CD14-positive monocyte (primary cell): ENCODE measurements around the gene POU6F2. TPM values are rescaled to one million over a fixed set of nuclear protein-coding genes. Genes with fewer than 3 reads are reported as not detected.

Source experiments
- DNase-seq, 3 donors: peaks; one replicate each; pipeline ENCODE4 v3.0.0-alpha.2; 2011 to 2022
- H2AFZ ChIP-seq: 2 replicates; pipeline ENCODE4 v1.6.0; 2012; ENCODE audit warnings: mild to moderate bottlenecking, low read depth, low read length, inconsistent platforms; ENCODE audit not compliant: insufficient read depth, poor library complexity, severe bottlenecking
- H3K27ac ChIP-seq, 2 donors: 1 replicate in 1 of 2; 2 replicates in 1 of 2; pipeline ENCODE4 v1.5.1; 2012 to 2013; ENCODE audit warnings: low read length in 2 of 2, control low read depth in 1 of 2, inconsistent platforms in 1 of 2, low read depth in 1 of 2, mild to moderate bottlenecking in 1 of 2
- H3K27me3 ChIP-seq, 2 donors: one replicate each; pipeline versions ENCODE4 v1.6.0 to v1.6.1; 2011 to 2013; ENCODE audit warnings: low read length in 2 of 2; ENCODE audit not compliant: control insufficient read depth in 2 of 2, insufficient read depth in 2 of 2
- H3K36me3 ChIP-seq, 2 donors: replicated peaks in 1 of 2; 1 replicate in 1 of 2; 2 replicates in 1 of 2; pipeline versions ENCODE4 v1.5.1 to v1.6.1; 2012 to 2013; ENCODE audit warnings: low read length in 2 of 2, control low read depth in 1 of 2, inconsistent platforms in 1 of 2, mild to moderate bottlenecking in 1 of 2; ENCODE audit not compliant: insufficient read depth in 2 of 2, control insufficient read depth in 1 of 2
- H3K4me1 ChIP-seq, 2 donors: 1 replicate in 1 of 2; 2 replicates in 1 of 2; pipeline versions ENCODE4 v1.5.1 to v1.6.1; 2012 to 2013; ENCODE audit warnings: low read length in 2 of 2, control low read depth in 1 of 2, inconsistent platforms in 1 of 2, mild to moderate bottlenecking in 1 of 2, moderate library complexity in 1 of 2; ENCODE audit not compliant: insufficient read depth in 2 of 2, control insufficient read depth in 1 of 2
- H3K4me2 ChIP-seq: replicated peaks from 2 replicates; pipeline ENCODE3; 2012; ENCODE audit warnings: low read length, moderate library complexity, mild to moderate bottlenecking; ENCODE audit not compliant: poor library complexity, severe bottlenecking; ENCODE audit errors: extremely low read depth
- H3K4me3 ChIP-seq, 3 experiments: fragments of 200-600 bp in 1 of 3; sonication (generic) in 1 of 3; replicated peaks in 1 of 3; 1 replicate in 2 of 3; 2 replicates in 1 of 3; pipeline ENCODE4 v1.5.1; 2011 to 2013; ENCODE audit warnings: low read length in 3 of 3, mild to moderate bottlenecking in 3 of 3, control low read depth in 2 of 3, low read depth in 2 of 3, inconsistent platforms in 1 of 3, moderate library complexity in 1 of 3
- H3K79me2 ChIP-seq: 2 replicates; pipeline ENCODE4 v1.6.0; 2012; ENCODE audit warnings: mild to moderate bottlenecking, control low read depth, inconsistent platforms, low read length, moderate library complexity; ENCODE audit not compliant: insufficient read depth
- H3K9ac ChIP-seq: 2 replicates; pipeline ENCODE4 v1.6.0; 2017; ENCODE audit warnings: low read length, mild to moderate bottlenecking; ENCODE audit not compliant: insufficient read depth, poor library complexity, severe bottlenecking
- H3K9me3 ChIP-seq, 2 donors: replicated peaks in 1 of 2; 1 replicate in 1 of 2; 2 replicates in 1 of 2; pipeline versions ENCODE4 v1.5.1 to v1.6.1; 2012 to 2013; ENCODE audit warnings: low read length in 2 of 2, control low read depth in 1 of 2; ENCODE audit not compliant: control insufficient read depth in 1 of 2, insufficient read depth in 1 of 2
- H4K20me1 ChIP-seq: 2 replicates; pipeline ENCODE4 v1.6.0; 2012; ENCODE audit warnings: mild to moderate bottlenecking, low read length, control low read depth, moderate library complexity; ENCODE audit not compliant: insufficient read depth
- H3K27ac Mint-ChIP-seq, 7 donors: one replicate each; pipeline ENCODE4 v1.8.0; 2020; ENCODE audit warnings: mild to moderate bottlenecking in 7 of 7, mixed read lengths in 7 of 7, moderate library complexity in 6 of 7, inconsistent platforms in 2 of 7
- H3K27me3 Mint-ChIP-seq, 3 donors: one replicate each; pipeline ENCODE4 v1.8.0; 2021 to 2022; ENCODE audit warnings: low read depth in 3 of 3, mild to moderate bottlenecking in 3 of 3, mixed read lengths in 3 of 3, moderate library complexity in 3 of 3, inconsistent platforms in 1 of 3
- H3K36me3 Mint-ChIP-seq, 2 donors: one replicate each; pipeline ENCODE4 v1.8.0; 2020; ENCODE audit warnings: mixed read lengths in 2 of 2, inconsistent platforms in 1 of 2, mild to moderate bottlenecking in 1 of 2
- H3K4me1 Mint-ChIP-seq: one replicate; pipeline ENCODE4 v1.8.0; 2020; ENCODE audit warnings: mild to moderate bottlenecking, mixed read lengths
- H3K4me3 Mint-ChIP-seq, 2 donors: one replicate each; pipeline ENCODE4 v1.8.0; 2020; ENCODE audit warnings: mild to moderate bottlenecking in 2 of 2, mixed read lengths in 2 of 2, moderate library complexity in 1 of 2
- H3K9me3 Mint-ChIP-seq, 7 donors: one replicate each; pipeline ENCODE4 v1.8.0; 2020 to 2022; ENCODE audit warnings: mixed read lengths in 7 of 7, mild to moderate bottlenecking in 6 of 7, moderate library complexity in 6 of 7, inconsistent platforms in 2 of 7
- CTCF ChIP-seq: fragments of 200-600 bp; IDR thresholded peaks from one replicate; pipeline ENCODE4 v1.8.0; 2022; ENCODE audit warnings: antibody characterized with exemption, mild to moderate bottlenecking
- whole genome bisulfite sequencing: methylation state at CpG from one replicate; pipeline ENCODE4 v1.1.5; 2013; ENCODE audit warnings: missing lambda C conversion rate; ENCODE audit not compliant: insufficient coverage; 5-methylcytosine and 5-hydroxymethylcytosine counted together
- intact Hi-C, 2 donors: fragments of 100-400 bp; cut with micrococcal nuclease; formaldehyde crosslinking; loops; one replicate each; pipeline versions ENCODE4 v1.15.0 to v1.15.1; 2023
- polyA plus RNA-seq, 3 donors: library from polyadenylated mRNA; depleted of rRNA in 1 of 3; unstranded in 2 of 3; stranded (reverse) in 1 of 3; fragments of 300-500 nt in 2 of 3; fragments of >200 nt in 1 of 3; fragmentation: Illumina TruSeq in 2 of 3; gene quantifications; 1 replicate in 2 of 3; 2 replicates in 1 of 3; pipeline ENCODE4 v1.2.3, GENCODE V29; 2012 to 2021

Gene POU6F2
- polyA plus RNA-seq, 3 donors, result not detected

DNA sequence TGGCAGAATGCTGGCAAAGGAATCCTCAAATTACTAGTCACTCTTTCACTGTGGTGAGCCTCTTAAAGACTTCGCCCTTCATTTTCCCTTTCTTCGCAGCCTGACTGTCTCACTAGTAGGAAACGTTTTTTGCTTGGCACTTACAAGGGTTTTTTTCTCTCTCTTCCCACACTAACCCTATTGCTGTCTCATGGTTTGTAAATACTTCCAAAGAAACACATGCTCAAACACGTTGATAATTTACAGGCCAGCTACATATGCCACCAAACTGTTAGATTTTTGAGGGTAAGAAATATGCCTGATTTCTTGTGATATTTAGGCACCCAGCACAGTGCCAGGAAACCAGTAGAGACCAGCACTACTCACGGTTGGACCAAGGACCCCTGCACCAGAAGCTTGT, 340.2 kb downstream of the POU6F2 start:
- TF ChIP-seq CTCF, result no peak
- Histone ChIP-seq H3K36me3 (no peaks in the 10 kb centered on the region), H3K9ac (no peak overlapping the region), H3K4me3 (no peak overlapping the region), H3K4me1 (no peaks in the 10 kb centered on the region), H3K27me3 (no peaks in the 10 kb centered on the region), H4K20me1 (no peaks in the 10 kb centered on the region), H3K4me2 (no peak overlapping the region), H3K9me3 (no peaks in the 10 kb centered on the region), H2AFZ (no peak overlapping the region), H3K27ac (no peak overlapping the region), H3K79me2 (no peaks in the 10 kb centered on the region)
- Mint-ChIP-seq H3K36me3 (no peaks in the 10 kb centered on the region), H3K9me3 (peaks cover 0 to 2% (median 0%) of the 10 kb centered on the region in 7 donors), H3K4me1 (no peaks in the 10 kb centered on the region), H3K27me3 (peaks cover 2 to 11% (median 3%) of the 10 kb centered on the region in 3 donors), H3K27ac (no peak overlapping the region), H3K4me3 (no peak overlapping the region)
- no peak for DNase-seq
- intact Hi-C loops, result no loop called here
- no CpG with 5 or more reads among the region's 5 CpGs for WGBS

GRCh38 chr7:39321245-39321644, 343.5 kb downstream of the POU6F2 start:
- no peak overlapping the region for H3K9ac ChIP-seq
- no peak overlapping the region for H2AFZ ChIP-seq
- peaks cover 0 to 5% of the 10 kb centered on the region in 2 donors for H3K9me3 ChIP-seq
- no peak overlapping the region for H3K27ac Mint-ChIP-seq
- H3K4me1 ChIP-seq, result no peaks in the 10 kb centered on the region
- H3K4me3 Mint-ChIP-seq, result no peak overlapping the region
- H3K27ac ChIP-seq, result no peak overlapping the region
- no peak overlapping the region for H3K4me2 ChIP-seq
- H3K4me3 ChIP-seq, result no peak overlapping the region
- H3K9me3 Mint-ChIP-seq, result peaks cover 0 to 7% (median 4%) of the 10 kb centered on the region in 7 donors
- H3K27me3 Mint-ChIP-seq, result peaks cover 0 to 11% (median 2%) of the 10 kb centered on the region in 3 donors
- no peaks in the 10 kb centered on the region for H3K36me3 Mint-ChIP-seq
- intact Hi-C loops, result no loop called here
- 60% methylated on average over 1 of the region's 3 CpGs for WGBS
- H3K79me2 ChIP-seq, result no peaks in the 10 kb centered on the region
- TF ChIP-seq CTCF, result no peak
- H3K4me1 Mint-ChIP-seq, result no peaks in the 10 kb centered on the region
- no peaks in the 10 kb centered on the region for H4K20me1 ChIP-seq
- no peak for DNase-seq
- no peaks in the 10 kb centered on the region for H3K27me3 ChIP-seq
- H3K36me3 ChIP-seq, result no peaks in the 10 kb centered on the region
